ENCODE data around the gene RAB11FIP4. TPM values are rescaled to one million over a fixed set of nuclear protein-coding genes. Genes with fewer than 3 reads are reported as not detected.
A peak's percentile ranks its signal among the peaks of the same experiment; 100 is the strongest.

RAB11FIP4 gene
- total and polyA plus RNA-seq, 2 of the 13 experiments (the other 11 are each of a cell fraction or from before 2014, with no cell fraction given), result 28.0 to 89.3 TPM

DNA sequence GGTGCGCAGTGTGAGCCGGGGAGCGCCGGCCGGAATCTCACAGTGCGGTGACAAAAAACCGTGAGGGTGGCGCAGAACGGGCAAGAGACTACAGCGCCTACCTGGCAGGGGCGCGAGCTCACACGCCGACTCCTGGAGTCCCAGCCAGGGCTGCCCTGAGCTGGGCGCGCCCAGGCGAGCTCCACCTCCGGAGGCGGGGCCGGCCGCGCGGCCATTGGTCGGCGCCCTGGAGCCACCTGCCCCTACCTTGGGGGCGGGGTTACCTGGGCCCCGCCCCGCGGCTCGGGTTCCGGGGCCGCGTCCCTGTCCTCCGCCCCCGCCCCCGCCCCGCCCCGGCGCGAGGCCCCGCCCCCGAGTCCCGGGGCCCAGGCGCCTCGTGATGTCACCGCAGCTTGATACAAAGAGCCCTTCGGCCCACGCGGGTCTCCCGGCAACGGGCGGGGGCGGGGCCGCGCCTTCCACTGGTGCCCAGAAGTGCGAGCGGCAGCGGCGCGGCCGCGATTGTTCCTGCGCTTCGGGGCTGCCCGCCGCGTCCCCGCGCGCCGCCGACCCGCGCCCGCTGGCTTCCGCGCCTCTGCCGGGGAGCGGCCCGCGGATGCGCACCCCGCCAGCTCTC lies 96.3 kb downstream of the RAB11FIP4 start (continued):
- TF ChIP-seq, protein P1, sequence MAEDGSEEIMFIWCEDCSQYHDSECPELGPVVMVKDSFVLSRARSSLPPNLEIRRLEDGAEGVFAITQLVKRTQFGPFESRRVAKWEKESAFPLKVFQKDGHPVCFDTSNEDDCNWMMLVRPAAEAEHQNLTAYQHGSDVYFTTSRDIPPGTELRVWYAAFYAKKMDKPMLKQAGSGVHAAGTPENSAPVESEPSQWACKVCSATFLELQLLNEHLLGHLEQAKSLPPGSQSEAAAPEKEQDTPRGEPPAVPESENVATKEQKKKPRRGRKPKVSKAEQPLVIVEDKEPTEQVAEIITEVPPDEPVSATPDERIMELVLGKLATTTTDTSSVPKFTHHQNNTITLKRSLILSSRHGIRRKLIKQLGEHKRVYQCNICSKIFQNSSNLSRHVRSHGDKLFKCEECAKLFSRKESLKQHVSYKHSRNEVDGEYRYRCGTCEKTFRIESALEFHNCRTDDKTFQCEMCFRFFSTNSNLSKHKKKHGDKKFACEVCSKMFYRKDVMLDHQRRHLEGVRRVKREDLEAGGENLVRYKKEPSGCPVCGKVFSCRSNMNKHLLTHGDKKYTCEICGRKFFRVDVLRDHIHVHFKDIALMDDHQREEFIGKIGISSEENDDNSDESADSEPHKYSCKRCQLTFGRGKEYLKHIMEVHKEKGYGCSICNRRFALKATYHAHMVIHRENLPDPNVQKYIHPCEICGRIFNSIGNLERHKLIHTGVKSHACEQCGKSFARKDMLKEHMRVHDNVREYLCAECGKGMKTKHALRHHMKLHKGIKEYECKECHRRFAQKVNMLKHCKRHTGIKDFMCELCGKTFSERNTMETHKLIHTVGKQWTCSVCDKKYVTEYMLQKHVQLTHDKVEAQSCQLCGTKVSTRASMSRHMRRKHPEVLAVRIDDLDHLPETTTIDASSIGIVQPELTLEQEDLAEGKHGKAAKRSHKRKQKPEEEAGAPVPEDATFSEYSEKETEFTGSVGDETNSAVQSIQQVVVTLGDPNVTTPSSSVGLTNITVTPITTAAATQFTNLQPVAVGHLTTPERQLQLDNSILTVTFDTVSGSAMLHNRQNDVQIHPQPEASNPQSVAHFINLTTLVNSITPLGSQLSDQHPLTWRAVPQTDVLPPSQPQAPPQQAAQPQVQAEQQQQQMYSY (CRISPR knock-in tag; IDR thresholded peaks at IDR 0.05), result peak; percentile 83
- TF ChIP-seq IRF2 (CRISPR knock-in tag; IDR thresholded peaks at IDR 0.05) (0 out of 2 replicates have a peak, but pooled peaks have one; percentile 21), GATA4 (IDR thresholded peaks at IDR 0.05; ENCODE audit: borderline replicate concordance, low read depth) (peak; percentile 67; the same call in 1 of the 2 replicates), CREB1 (IDR thresholded peaks at IDR 0.05) (peak; percentile 8; the same call in 1 of the 2 replicates), CREB1 (CRISPR knock-in tag; IDR thresholded peaks at IDR 0.05) (no peak), HNRNPL (IDR thresholded peaks at IDR 0.05; ENCODE audit: low read depth, low read length) (peak; percentile 88), POGZ (CRISPR knock-in tag; IDR thresholded peaks at IDR 0.05) (peak; percentile 62; the same call in 1 of the 2 replicates), RFX1 (IDR thresholded peaks at IDR 0.05) (peak; percentile 38; the same call in 1 of the 2 replicates), ZKSCAN8 (CRISPR knock-in tag; IDR thresholded peaks at IDR 0.05; ENCODE audit: borderline replicate concordance) (peak; percentile 53; the same call in 1 of the 2 replicates), ZFX (CRISPR knock-in tag; IDR thresholded peaks at IDR 0.05; ENCODE audit: low read depth) (peak; percentile 9; the same call in 1 of the 2 replicates), ARNT2 (CRISPR knock-in tag; IDR thresholded peaks at IDR 0.05; ENCODE audit: low read depth) (peak; percentile 52), ZNF253 (CRISPR knock-in tag; IDR thresholded peaks at IDR 0.05; ENCODE audit: borderline replicate concordance) (no peak), FOXM1 (CRISPR knock-in tag; IDR thresholded peaks at IDR 0.05) (no peak), SP1 (IDR thresholded peaks at IDR 0.05) (no peak), SP1 (CRISPR knock-in tag; IDR thresholded peaks at IDR 0.05) (peak; percentile 72)
- TF ChIP-seq, protein P2, sequence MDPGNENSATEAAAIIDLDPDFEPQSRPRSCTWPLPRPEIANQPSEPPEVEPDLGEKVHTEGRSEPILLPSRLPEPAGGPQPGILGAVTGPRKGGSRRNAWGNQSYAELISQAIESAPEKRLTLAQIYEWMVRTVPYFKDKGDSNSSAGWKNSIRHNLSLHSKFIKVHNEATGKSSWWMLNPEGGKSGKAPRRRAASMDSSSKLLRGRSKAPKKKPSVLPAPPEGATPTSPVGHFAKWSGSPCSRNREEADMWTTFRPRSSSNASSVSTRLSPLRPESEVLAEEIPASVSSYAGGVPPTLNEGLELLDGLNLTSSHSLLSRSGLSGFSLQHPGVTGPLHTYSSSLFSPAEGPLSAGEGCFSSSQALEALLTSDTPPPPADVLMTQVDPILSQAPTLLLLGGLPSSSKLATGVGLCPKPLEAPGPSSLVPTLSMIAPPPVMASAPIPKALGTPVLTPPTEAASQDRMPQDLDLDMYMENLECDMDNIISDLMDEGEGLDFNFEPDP (CRISPR knock-in tag; conservative IDR thresholded peaks at IDR 0.05), result no peak
- TF ChIP-seq, protein P3, sequence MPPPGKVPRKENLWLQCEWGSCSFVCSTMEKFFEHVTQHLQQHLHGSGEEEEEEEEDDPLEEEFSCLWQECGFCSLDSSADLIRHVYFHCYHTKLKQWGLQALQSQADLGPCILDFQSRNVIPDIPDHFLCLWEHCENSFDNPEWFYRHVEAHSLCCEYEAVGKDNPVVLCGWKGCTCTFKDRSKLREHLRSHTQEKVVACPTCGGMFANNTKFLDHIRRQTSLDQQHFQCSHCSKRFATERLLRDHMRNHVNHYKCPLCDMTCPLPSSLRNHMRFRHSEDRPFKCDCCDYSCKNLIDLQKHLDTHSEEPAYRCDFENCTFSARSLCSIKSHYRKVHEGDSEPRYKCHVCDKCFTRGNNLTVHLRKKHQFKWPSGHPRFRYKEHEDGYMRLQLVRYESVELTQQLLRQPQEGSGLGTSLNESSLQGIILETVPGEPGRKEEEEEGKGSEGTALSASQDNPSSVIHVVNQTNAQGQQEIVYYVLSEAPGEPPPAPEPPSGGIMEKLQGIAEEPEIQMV (CRISPR knock-in tag; IDR thresholded peaks at IDR 0.05; ENCODE audit: low read depth), result 0 out of 2 replicates have a peak, but pooled peaks have one; percentile 48
- TF ChIP-seq, protein P4, sequence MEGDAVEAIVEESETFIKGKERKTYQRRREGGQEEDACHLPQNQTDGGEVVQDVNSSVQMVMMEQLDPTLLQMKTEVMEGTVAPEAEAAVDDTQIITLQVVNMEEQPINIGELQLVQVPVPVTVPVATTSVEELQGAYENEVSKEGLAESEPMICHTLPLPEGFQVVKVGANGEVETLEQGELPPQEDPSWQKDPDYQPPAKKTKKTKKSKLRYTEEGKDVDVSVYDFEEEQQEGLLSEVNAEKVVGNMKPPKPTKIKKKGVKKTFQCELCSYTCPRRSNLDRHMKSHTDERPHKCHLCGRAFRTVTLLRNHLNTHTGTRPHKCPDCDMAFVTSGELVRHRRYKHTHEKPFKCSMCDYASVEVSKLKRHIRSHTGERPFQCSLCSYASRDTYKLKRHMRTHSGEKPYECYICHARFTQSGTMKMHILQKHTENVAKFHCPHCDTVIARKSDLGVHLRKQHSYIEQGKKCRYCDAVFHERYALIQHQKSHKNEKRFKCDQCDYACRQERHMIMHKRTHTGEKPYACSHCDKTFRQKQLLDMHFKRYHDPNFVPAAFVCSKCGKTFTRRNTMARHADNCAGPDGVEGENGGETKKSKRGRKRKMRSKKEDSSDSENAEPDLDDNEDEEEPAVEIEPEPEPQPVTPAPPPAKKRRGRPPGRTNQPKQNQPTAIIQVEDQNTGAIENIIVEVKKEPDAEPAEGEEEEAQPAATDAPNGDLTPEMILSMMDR (CRISPR knock-in tag; IDR thresholded peaks at IDR 0.05), result peak; percentile 50
- TF ChIP-seq, protein P5, sequence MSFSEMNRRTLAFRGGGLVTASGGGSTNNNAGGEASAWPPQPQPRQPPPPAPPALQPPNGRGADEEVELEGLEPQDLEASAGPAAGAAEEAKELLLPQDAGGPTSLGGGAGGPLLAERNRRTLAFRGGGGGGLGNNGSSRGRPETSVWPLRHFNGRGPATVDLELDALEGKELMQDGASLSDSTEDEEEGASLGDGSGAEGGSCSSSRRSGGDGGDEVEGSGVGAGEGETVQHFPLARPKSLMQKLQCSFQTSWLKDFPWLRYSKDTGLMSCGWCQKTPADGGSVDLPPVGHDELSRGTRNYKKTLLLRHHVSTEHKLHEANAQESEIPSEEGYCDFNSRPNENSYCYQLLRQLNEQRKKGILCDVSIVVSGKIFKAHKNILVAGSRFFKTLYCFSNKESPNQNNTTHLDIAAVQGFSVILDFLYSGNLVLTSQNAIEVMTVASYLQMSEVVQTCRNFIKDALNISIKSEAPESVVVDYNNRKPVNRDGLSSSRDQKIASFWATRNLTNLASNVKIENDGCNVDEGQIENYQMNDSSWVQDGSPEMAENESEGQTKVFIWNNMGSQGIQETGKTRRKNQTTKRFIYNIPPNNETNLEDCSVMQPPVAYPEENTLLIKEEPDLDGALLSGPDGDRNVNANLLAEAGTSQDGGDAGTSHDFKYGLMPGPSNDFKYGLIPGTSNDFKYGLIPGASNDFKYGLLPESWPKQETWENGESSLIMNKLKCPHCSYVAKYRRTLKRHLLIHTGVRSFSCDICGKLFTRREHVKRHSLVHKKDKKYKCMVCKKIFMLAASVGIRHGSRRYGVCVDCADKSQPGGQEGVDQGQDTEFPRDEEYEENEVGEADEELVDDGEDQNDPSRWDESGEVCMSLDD (CRISPR knock-in tag; IDR thresholded peaks at IDR 0.05; ENCODE audit: borderline replicate concordance), result no peak

Measured in HepG2 (cell line).